ENCODE results near the gene PIP4K2B. TPM values are rescaled to one million over a fixed set of nuclear protein-coding genes. Genes with fewer than 3 reads are reported as not detected.
A peak's percentile ranks its signal among the peaks of the same experiment; 100 is the strongest.

Gene PIP4K2B
- total and polyA plus RNA-seq, 9 of the 15 experiments (the other 6 are each of a cell fraction or from before 2014, with no cell fraction given), result 3.7 to 29.9 (median 23.0) TPM

- Histone ChIP-seq H4K20me1 (replicated peaks; ENCODE audit: control insufficient read depth, insufficient read depth, low read length) (peaks cover 9% of the 10 kb centered on the region), H3K4me3 (peak overlapping the region; percentile 74), H3K9me3 (replicated peaks; ENCODE audit: control insufficient read depth, insufficient read depth, low read depth, low read length) (no peaks in the 10 kb centered on the region), H3K4me2 (ENCODE audit: insufficient read depth, low read length) (peak overlapping the region; percentile 86), H3K4me1 (replicated peaks in 1 of 2; ENCODE audit: control insufficient read depth in 2 of 2, insufficient read depth in 2 of 2, low read length in 2 of 2) (peaks cover 24 to 61% of the 10 kb centered on the region in 2 experiments), H3K27me3 (ENCODE audit: control insufficient read depth in 2 of 2, insufficient read depth in 2 of 2, low read length in 2 of 2) (no peaks in the 10 kb centered on the region), H2AFZ (ENCODE audit: low read depth, low read length) (peak overlapping the region; percentile 67), H3K36me3 (ENCODE audit: control insufficient read depth, insufficient read depth, low read length) (peaks cover 12% of the 10 kb centered on the region), H3K79me2 (ENCODE audit: control insufficient read depth, insufficient read depth, low read length) (peaks cover 87% of the 10 kb centered on the region), H3K27ac (ENCODE audit: extremely low read depth, low read depth, low read length) (peak overlapping the region; percentile 86), H3K9ac (ENCODE audit: insufficient read depth in 1 of 2, low read depth in 2 of 2, low read length in 2 of 2) (peak overlapping the region; percentile 90 to 92), H3K9me1 (ENCODE audit: control insufficient read depth, insufficient read depth, low read length) (peaks cover 4% of the 10 kb centered on the region)
- FAIRE-seq, result no peak
- in situ Hi-C loops (cut with MboI) (no loop called here), intact Hi-C loops (cut with micrococcal nuclease) (loop anchor here (5.0 to 10.0 kb wide), 4 partner anchors 47 to 405 kb away; partner anchors contain the start of genes PLXDC1 and RPL23)
- ChIA-PET POLR2A (interaction anchor here (0.6 to 1.1 kb wide), 3 partner anchors 18 to 173 kb away, joined by 3 to 4 read pairs (median 4); no protein-coding TSS in a partner anchor), CTCF (ENCODE audit: low intra/inter-chr PET ratio) (no interaction called here)
- 11% methylated on average over 58 of the region's 79 CpGs for WGBS (ENCODE audit: insufficient coverage, low coverage, missing lambda C conversion rate)
- ATAC-seq, result peak; percentile 65
- BruUV-seq (replicated peaks), result TSS peak; percentile 86
- DNase-seq (ENCODE audit: extremely low read depth in 1 of 4, low spot score in 3 of 4), result peak; percentile 59 to 96 (median 74)
- TF ChIP-seq GTF2B (IDR thresholded peaks at IDR 0.05; ENCODE audit: extremely low read depth, insufficient read length) (no peak), SETDB1 (IDR thresholded peaks at IDR 0.05; ENCODE audit: low read length) (no peak), CCAR2 (IDR thresholded peaks at IDR 0.05; ENCODE audit: low read depth, low read length) (no peak), ERF (CRISPR knock-in tag; IDR thresholded peaks at IDR 0.05) (no peak), ETS1 (conservative IDR thresholded peaks at IDR 0.05; ENCODE audit: control insufficient read depth, low read depth, low read length) (peak; percentile 73; the same call in 1 of the 2 replicates), ZNF699 (CRISPR knock-in tag; IDR thresholded peaks at IDR 0.05; ENCODE audit: insufficient replicate concordance) (no peak), ZKSCAN3 (CRISPR knock-in tag; IDR thresholded peaks at IDR 0.05) (no peak), REST (IDR thresholded peaks at IDR 0.05; ENCODE audit: borderline replicate concordance) (no peak), REST (CRISPR knock-in tag; IDR thresholded peaks at IDR 0.05; ENCODE audit: low read depth) (no peak)
Observed at GRCh38 chr17:38749223-38750043, 49.9 kb downstream of the PIP4K2B start.
